Eye (tissue), 1 donor: Measurements from ENCODE around the gene WDR74.
A peak's percentile ranks its signal among the peaks of the same experiment; 100 is the strongest.
"Not testable (repeated sequence)": the region's sequence is repeated elsewhere in the genome, so short reads cannot be mapped to it uniquely, and the experiment has no call there.

ENCODE experiments used
- DNase-seq: peaks from one replicate; pipeline ENCODE4 v3.0.0-alpha.2; 2015

WDR74 gene

GRCh38 chr11:62859281-62859703 is 19.9 kb upstream of the WDR74 start:
- not testable (repeated sequence) for DNase-seq

- DNase-seq = no peak
Measured at GRCh38 chr11:62858201-62858600, 18.8 kb upstream of the WDR74 start.

- DNase-seq = peak; percentile 23
Measured at GRCh38 chr11:62857541-62857982, 18.2 kb upstream of the WDR74 start.

- DNase-seq = no peak
Measured at GRCh38 chr11:62856333-62856895, 17.0 kb upstream of the WDR74 start.

- DNase-seq = peak; percentile 99
Measured at GRCh38 chr11:62855571-62856332, 16.4 kb upstream of the WDR74 start.

GRCh38 chr11:62854825-62855570 is 15.6 kb upstream of the WDR74 start:
- peak; percentile 46 for DNase-seq

- DNase-seq = no peak
Measured at GRCh38 chr11:62854013-62854824, 14.8 kb upstream of the WDR74 start.

GRCh38 chr11:62853279-62853965 is 14.0 kb upstream of the WDR74 start:
- DNase-seq = peak; percentile 43

- no peak for DNase-seq
Measured at GRCh38 chr11:62852523-62853188, 13.3 kb upstream of the WDR74 start.

- no peak for DNase-seq
Measured at GRCh38 chr11:62851807-62852522, 12.6 kb upstream of the WDR74 start.

GRCh38 chr11:62850911-62851806 is 11.8 kb upstream of the WDR74 start:
- DNase-seq = no peak

GRCh38 chr11:62847767-62848314 is 8.5 kb upstream of the WDR74 start:
- no peak for DNase-seq

- no peak for DNase-seq
Measured at GRCh38 chr11:62846177-62846576, 6.8 kb upstream of the WDR74 start.

- no peak for DNase-seq
Measured at GRCh38 chr11:62844154-62844553, 4.8 kb upstream of the WDR74 start.

- DNase-seq = no peak
Measured at GRCh38 chr11:62843466-62843865, 4.1 kb upstream of the WDR74 start.

GRCh38 chr11:62842891-62843290 is 3.5 kb upstream of the WDR74 start:
- not testable (repeated sequence) for DNase-seq

- no peak for DNase-seq
Measured at GRCh38 chr11:62842171-62842741, 2.9 kb upstream of the WDR74 start.

GRCh38 chr11:62841361-62842170 is 2.2 kb upstream of the WDR74 start:
- DNase-seq = peak; percentile 99
